ENCODE data around the gene MRM1.

DNA sequence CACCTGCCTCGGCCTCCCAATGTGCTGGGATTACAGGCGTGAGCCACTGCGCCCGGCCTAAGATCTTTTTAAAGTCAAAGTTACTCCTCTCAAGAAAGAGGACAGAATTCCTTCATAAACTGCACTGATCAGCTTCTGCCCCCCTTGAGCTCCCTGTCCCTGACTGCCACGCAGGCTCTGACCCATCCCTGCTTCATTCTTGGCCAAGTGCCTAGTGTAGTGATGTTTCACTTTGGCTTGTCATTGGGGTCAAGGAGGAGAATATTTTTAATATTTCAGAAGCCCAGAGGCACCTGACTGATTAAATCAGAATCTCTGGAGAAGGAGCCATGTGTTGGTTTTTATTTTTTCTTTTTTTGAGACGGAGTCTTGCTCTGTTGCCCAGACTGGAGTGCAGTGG is 9.1 kb downstream of the MRM1 start:
- TF ChIP-seq, protein P1, sequence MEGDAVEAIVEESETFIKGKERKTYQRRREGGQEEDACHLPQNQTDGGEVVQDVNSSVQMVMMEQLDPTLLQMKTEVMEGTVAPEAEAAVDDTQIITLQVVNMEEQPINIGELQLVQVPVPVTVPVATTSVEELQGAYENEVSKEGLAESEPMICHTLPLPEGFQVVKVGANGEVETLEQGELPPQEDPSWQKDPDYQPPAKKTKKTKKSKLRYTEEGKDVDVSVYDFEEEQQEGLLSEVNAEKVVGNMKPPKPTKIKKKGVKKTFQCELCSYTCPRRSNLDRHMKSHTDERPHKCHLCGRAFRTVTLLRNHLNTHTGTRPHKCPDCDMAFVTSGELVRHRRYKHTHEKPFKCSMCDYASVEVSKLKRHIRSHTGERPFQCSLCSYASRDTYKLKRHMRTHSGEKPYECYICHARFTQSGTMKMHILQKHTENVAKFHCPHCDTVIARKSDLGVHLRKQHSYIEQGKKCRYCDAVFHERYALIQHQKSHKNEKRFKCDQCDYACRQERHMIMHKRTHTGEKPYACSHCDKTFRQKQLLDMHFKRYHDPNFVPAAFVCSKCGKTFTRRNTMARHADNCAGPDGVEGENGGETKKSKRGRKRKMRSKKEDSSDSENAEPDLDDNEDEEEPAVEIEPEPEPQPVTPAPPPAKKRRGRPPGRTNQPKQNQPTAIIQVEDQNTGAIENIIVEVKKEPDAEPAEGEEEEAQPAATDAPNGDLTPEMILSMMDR (conservative IDR thresholded peaks at IDR 0.05): no peak
- TF ChIP-seq ZFX (IDR thresholded peaks at IDR 0.05): no peak
